ENCODE measurements around the gene CYP3A5.

DNA sequence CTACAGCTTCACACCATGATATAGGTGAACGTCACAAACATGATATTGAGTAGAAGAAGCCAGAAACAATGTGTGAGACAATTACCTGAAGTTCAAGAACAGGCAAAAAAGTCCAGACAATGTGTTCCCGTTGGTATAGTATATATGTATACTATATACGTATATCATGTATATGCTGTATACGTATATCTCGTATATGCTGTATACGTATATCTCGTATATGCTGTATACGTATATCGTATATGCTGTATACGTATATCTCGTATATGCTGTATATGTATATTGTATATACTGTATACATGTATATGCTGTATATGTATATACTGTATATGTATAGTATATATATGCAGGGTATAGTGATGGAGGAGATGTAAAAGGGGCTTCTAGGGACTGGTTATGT lies 52.3 kb downstream of the CYP3A5 start:
- TF ChIP-seq POLR2AphosphoS5 (IDR thresholded peaks at IDR 0.05) (no peak), POLR2A (IDR thresholded peaks at IDR 0.05) (no peak)
- TF ChIP-seq, protein P1, sequence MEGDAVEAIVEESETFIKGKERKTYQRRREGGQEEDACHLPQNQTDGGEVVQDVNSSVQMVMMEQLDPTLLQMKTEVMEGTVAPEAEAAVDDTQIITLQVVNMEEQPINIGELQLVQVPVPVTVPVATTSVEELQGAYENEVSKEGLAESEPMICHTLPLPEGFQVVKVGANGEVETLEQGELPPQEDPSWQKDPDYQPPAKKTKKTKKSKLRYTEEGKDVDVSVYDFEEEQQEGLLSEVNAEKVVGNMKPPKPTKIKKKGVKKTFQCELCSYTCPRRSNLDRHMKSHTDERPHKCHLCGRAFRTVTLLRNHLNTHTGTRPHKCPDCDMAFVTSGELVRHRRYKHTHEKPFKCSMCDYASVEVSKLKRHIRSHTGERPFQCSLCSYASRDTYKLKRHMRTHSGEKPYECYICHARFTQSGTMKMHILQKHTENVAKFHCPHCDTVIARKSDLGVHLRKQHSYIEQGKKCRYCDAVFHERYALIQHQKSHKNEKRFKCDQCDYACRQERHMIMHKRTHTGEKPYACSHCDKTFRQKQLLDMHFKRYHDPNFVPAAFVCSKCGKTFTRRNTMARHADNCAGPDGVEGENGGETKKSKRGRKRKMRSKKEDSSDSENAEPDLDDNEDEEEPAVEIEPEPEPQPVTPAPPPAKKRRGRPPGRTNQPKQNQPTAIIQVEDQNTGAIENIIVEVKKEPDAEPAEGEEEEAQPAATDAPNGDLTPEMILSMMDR (IDR thresholded peaks at IDR 0.05), result no peak
